Body of pancreas (tissue), 4 donors: Measurements from ENCODE around the gene GRHPR.

Source experiments
- POLR2A ChIP-seq, 3 donors: fragments of 450-650 bp; IDR thresholded peaks; one replicate each; pipeline ENCODE4 v1.6.1; 2016; ENCODE audit warnings: antibody characterized with exemption in 3 of 3, mild to moderate bottlenecking in 2 of 3
- TF ChIP-seq, protein P1 (sequence below), 7 experiments: fragments of 450-650 bp in 4 of 7; fragments of 200-600 bp in 3 of 7; sonication (generic) in 3 of 7; IDR thresholded peaks; one replicate each; pipeline ENCODE4 v1.5.1; 2016 to 2019; ENCODE audit warnings: antibody characterized with exemption in 7 of 7

DNA sequence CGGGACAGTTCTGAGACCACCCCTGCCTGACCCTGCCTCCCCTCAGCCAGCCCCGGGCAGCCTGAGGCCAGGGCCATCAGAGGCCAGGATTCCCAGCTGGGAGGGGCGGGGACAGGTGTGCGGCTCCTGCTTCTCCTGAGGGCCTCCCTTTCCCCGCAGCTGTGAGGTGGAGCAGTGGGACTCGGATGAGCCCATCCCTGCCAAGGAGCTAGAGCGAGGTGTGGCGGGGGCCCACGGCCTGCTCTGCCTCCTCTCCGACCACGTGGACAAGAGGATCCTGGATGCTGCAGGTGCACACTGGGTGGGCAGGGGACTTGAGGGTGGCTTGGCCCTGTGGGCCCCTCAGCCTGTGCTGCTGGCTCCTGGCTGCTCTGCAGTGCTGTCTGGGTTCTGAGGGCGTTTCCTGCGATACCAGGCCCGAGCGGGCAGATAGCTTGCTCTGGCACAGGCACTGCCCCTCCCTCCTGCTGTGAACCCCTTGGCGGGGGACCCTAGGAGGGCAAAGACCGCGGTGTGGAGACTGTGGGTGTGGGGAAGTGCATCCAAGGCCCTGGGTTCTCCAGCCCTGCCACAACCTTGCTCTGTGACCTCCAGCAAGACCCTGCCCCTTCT lies 2.3 kb downstream of the GRHPR start:
- TF ChIP-seq, protein P1, sequence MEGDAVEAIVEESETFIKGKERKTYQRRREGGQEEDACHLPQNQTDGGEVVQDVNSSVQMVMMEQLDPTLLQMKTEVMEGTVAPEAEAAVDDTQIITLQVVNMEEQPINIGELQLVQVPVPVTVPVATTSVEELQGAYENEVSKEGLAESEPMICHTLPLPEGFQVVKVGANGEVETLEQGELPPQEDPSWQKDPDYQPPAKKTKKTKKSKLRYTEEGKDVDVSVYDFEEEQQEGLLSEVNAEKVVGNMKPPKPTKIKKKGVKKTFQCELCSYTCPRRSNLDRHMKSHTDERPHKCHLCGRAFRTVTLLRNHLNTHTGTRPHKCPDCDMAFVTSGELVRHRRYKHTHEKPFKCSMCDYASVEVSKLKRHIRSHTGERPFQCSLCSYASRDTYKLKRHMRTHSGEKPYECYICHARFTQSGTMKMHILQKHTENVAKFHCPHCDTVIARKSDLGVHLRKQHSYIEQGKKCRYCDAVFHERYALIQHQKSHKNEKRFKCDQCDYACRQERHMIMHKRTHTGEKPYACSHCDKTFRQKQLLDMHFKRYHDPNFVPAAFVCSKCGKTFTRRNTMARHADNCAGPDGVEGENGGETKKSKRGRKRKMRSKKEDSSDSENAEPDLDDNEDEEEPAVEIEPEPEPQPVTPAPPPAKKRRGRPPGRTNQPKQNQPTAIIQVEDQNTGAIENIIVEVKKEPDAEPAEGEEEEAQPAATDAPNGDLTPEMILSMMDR (IDR thresholded peaks at IDR 0.05): no peak
- no peak for TF ChIP-seq POLR2A (IDR thresholded peaks at IDR 0.05)
